Type B pancreatic cell (in vitro differentiated cells): Measurements from ENCODE around the gene WNT11. TPM values are rescaled to one million over a fixed set of nuclear protein-coding genes. Genes with fewer than 3 reads are reported as not detected.

Experiments used
- DNase-seq: peaks from one replicate; pipeline ENCODE4 v3.0.0; 2021; ENCODE audit warnings: mixed read lengths; ENCODE audit not compliant: unreplicated experiment; ENCODE audit errors: extremely low spot score
- H3K27ac Mint-ChIP-seq: 2 replicates; pipeline ENCODE4 v1.8.0; 2021; ENCODE audit warnings: mild to moderate bottlenecking, mixed read lengths
- H3K27me3 Mint-ChIP-seq: 2 replicates; pipeline ENCODE4 v1.8.0; 2021; ENCODE audit warnings: mixed read lengths
- H3K36me3 Mint-ChIP-seq: 2 replicates; pipeline ENCODE4 v1.8.0; 2021; ENCODE audit warnings: mixed read lengths
- H3K4me1 Mint-ChIP-seq: one replicate; pipeline ENCODE4 v1.8.0; 2021; ENCODE audit warnings: mixed read lengths; ENCODE audit not compliant: unreplicated experiment
- H3K4me3 Mint-ChIP-seq: 2 replicates; pipeline ENCODE4 v1.8.0; 2021; ENCODE audit warnings: mild to moderate bottlenecking, mixed read lengths
- H3K9me3 Mint-ChIP-seq: 2 replicates; pipeline ENCODE4 v1.8.0; 2021; ENCODE audit warnings: mixed read lengths
- CTCF ChIP-seq: fragments of 200-600 bp; sonication (generic); conservative IDR thresholded peaks from 2 replicates; pipeline ENCODE4 v1.5.0; 2021; ENCODE audit warnings: antibody characterized with exemption, mild to moderate bottlenecking
- total RNA-seq: library from RNA; stranded (reverse); gene quantifications from 2 replicates; pipeline ENCODE4 v1.2.1, GENCODE V29; 2021; ENCODE audit warnings: low replicate concordance

WNT11 gene
- total RNA-seq, 1 donor from 2014 or later: 18.2 TPM

- Mint-ChIP-seq H3K4me3 (no peak overlapping the region), H3K36me3 (no peaks in the 10 kb centered on the region), H3K27me3 (peaks cover 5% of the 10 kb centered on the region), H3K4me1 (peaks cover 11% of the 10 kb centered on the region), H3K9me3 (no peaks in the 10 kb centered on the region), H3K27ac (no peak overlapping the region)
- DNase-seq: no peak
- TF ChIP-seq CTCF: no peak
Measured at GRCh38 chr11:76161261-76161961, 44.9 kb downstream of the WNT11 start.

- no peak for TF ChIP-seq CTCF
- no peaks in the 10 kb centered on the region for H3K36me3 Mint-ChIP-seq
- no peak for DNase-seq
- H3K27ac Mint-ChIP-seq: no peak overlapping the region
- peaks cover 4% of the 10 kb centered on the region for H3K27me3 Mint-ChIP-seq
- H3K4me1 Mint-ChIP-seq: peaks cover 15% of the 10 kb centered on the region
- H3K4me3 Mint-ChIP-seq: no peak overlapping the region
- H3K9me3 Mint-ChIP-seq: no peaks in the 10 kb centered on the region
Measured at GRCh38 chr11:76160856-76161255, 45.4 kb downstream of the WNT11 start.

DNA sequence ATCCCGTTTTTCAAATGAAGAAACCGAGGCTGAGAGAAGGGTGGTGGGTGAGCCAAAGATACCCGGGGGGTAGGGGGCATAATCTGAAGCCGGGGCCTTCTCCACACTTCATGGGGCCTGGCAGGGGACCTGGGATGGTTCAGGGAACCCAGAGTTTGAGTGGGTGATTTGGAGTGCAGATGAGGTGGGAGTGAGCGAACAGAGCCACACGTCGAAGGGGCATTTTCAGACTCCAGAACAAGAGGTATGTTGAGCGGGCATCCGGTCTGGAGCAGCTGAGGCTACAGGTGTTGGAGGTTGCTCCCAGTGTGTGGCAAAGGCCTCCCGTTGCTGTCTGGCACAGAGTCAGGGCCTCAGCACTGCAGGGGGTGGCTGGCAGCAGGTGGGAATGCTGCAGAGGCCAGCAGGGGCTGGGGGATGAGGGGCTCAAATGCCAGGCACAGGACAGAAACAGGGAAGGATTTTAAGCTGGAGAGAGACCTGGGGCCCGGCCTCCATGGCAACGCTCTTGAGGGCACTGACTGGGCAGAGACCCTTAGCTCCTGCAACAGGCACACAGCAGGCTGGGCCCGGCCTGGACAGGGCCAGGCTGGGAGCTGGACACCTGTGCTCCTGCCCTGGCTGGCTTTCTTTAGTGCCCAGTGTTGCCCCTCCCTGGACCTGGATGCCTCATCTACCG, 46.2 kb downstream of the WNT11 start:
- Mint-ChIP-seq H3K27ac (no peak overlapping the region), H3K4me1 (peaks cover 22% of the 10 kb centered on the region), H3K27me3 (peaks cover 4% of the 10 kb centered on the region), H3K36me3 (no peaks in the 10 kb centered on the region), H3K4me3 (no peak overlapping the region), H3K9me3 (no peaks in the 10 kb centered on the region)
- TF ChIP-seq CTCF: no peak
- no peak for DNase-seq

GRCh38 chr11:76159303-76159937, 46.9 kb downstream of the WNT11 start:
- Mint-ChIP-seq H3K27ac (no peak overlapping the region), H3K36me3 (no peaks in the 10 kb centered on the region), H3K4me3 (no peak overlapping the region), H3K4me1 (peaks cover 22% of the 10 kb centered on the region), H3K27me3 (peaks cover 4% of the 10 kb centered on the region), H3K9me3 (no peaks in the 10 kb centered on the region)
- DNase-seq: no peak
- TF ChIP-seq CTCF: no peak

DNA sequence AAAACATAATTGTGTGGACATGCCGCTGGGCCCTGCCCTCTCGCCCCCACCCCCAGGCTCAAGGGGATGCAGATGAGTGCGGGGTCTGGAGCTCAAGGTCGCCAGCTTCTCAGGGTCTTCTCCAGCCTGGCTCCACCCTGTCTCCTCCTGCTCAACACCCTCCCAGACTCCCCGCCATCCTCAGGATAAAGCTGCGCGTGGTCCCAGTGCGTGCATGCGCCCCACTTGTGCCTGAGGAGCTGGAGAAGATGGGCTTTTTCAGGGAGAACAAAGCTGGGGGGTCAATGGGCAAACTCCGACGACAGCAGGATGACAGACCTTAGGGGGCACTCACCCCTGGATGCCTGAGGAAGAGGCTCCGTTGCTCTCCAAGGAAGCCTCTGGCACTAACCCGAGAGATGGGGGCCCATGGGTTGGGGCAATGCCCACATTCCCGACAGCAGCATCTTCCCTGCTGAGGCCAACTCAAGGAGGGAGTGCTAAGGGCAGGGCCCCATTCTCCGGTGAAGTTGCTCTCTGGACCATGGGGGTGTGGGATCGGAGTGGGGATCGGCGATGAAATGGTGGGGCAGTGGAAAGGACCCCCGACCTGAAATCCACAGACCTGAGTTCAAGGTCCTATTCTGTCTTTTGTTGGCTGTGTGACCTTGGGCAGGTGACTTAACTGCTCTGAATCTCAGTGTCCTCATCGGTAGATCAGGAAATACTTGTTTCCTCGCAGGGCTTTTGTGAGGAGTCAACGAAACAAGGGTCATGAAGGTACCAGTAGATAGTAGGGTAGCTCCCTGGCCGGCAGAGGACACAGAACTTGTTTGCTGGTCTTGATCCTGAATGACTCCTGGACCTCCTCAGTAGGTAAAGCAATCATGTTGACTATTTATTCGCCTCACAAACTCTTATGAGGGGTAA, 47.7 kb downstream of the WNT11 start:
- Mint-ChIP-seq H3K4me1 (peaks cover 25% of the 10 kb centered on the region), H3K27me3 (peaks cover 7% of the 10 kb centered on the region), H3K36me3 (no peaks in the 10 kb centered on the region), H3K4me3 (no peak overlapping the region), H3K27ac (no peak overlapping the region), H3K9me3 (no peaks in the 10 kb centered on the region)
- TF ChIP-seq CTCF: no peak
- DNase-seq: no peak
